Upper lobe of right lung (tissue), 1 donor: Measurements from ENCODE around the gene CFLAR. TPM values are rescaled to one million over a fixed set of nuclear protein-coding genes. Genes with fewer than 3 reads are reported as not detected.

Experiments
- ATAC-seq: fragments of 200-7000 bp; cut with Tn5 transposase; one replicate; pipeline ENCODE4 v1.9.1; 2020; ENCODE audit warnings: mild to moderate bottlenecking, moderate library complexity
- DNase-seq: peaks from one replicate; pipeline ENCODE4 v3.0.0-alpha.2; 2020
- H3K27ac ChIP-seq: fragments of 200-600 bp; one replicate; pipeline ENCODE4 v1.8.0; 2022
- H3K27me3 ChIP-seq: fragments of 200-600 bp; one replicate; pipeline ENCODE4 v1.8.0; 2022; ENCODE audit warnings: mild to moderate bottlenecking
- H3K36me3 ChIP-seq: fragments of 200-600 bp; one replicate; pipeline ENCODE4 v1.8.0; 2022
- H3K4me1 ChIP-seq: fragments of 200-600 bp; one replicate; pipeline ENCODE4 v1.8.0; 2022
- H3K4me3 ChIP-seq: fragments of 200-600 bp; one replicate; pipeline ENCODE4 v1.8.0; 2022; ENCODE audit warnings: mild to moderate bottlenecking
- H3K9me3 ChIP-seq: fragments of 200-600 bp; one replicate; pipeline ENCODE4 v1.8.0; 2022
- CTCF ChIP-seq: fragments of 200-600 bp; IDR thresholded peaks from one replicate; pipeline ENCODE4 v1.8.0; 2022; ENCODE audit warnings: antibody characterized with exemption
- intact Hi-C: fragments of 100-400 bp; cut with DNase I; formaldehyde crosslinking; loops from one replicate; pipeline ENCODE4 v1.11.0; 2022
- total RNA-seq: library from RNA; stranded (reverse); fragmentation: NEBNext Ultra II Directional; extraction: Animal tissue kit (Norgen Biotek cat#: 25700); gene quantifications from one replicate; pipeline ENCODE4 v1.2.1, GENCODE V29; 2021
- donor health status: DM: no; HTN: yes; CAD: no; lungs with severe emphysema.

The CFLAR gene
- total RNA-seq, 1 donor from 2014 or later = 316 TPM

GRCh38 chr2:201205515-201205849 lies 89.5 kb downstream of the CFLAR start:
- DNase-seq = no peak
- H3K4me1 ChIP-seq = peaks cover 12% of the 10 kb centered on the region
- H3K4me3 ChIP-seq = no peak overlapping the region
- H3K27me3 ChIP-seq = no peaks in the 10 kb centered on the region
- no peak for TF ChIP-seq CTCF
- H3K27ac ChIP-seq = peak overlapping the region; percentile 11
- no peak for ATAC-seq
- H3K36me3 ChIP-seq = peaks cover 53% of the 10 kb centered on the region
- H3K9me3 ChIP-seq = no peaks in the 10 kb centered on the region
- intact Hi-C loops = no loop called here

GRCh38 chr2:201208563-201209252 lies 92.7 kb downstream of the CFLAR start:
- Histone ChIP-seq H3K27ac (peak overlapping the region; percentile 56), H3K4me3 (no peak overlapping the region), H3K36me3 (peaks cover 55% of the 10 kb centered on the region), H3K4me1 (peaks cover 12% of the 10 kb centered on the region), H3K27me3 (no peaks in the 10 kb centered on the region), H3K9me3 (no peaks in the 10 kb centered on the region)
- intact Hi-C loops = no loop called here
- DNase-seq (no peak), ATAC-seq (peak; percentile 91)
- no peak for TF ChIP-seq CTCF

DNA sequence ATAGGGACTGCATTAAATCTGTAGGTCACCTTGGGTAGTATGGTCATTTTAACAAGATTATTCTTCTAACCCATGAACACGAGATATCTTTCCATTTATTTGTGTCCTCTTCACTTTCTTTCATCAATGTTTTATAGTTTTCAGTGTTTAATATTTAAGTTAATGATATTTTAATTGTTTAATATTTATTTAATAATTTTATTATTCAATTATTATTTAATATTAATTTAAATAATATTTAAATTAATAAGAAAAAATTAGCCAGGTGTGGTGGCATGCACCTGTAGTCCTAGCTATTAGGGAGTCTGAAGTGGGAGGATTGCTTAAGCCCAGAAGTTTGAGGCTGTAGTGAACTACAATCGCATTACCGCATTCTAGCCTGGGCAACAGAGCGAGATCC lies 100.0 kb downstream of the CFLAR start:
- no peak for TF ChIP-seq CTCF
- no peak overlapping the region for H3K4me3 ChIP-seq
- no peak for DNase-seq
- H3K27ac ChIP-seq = no peak overlapping the region
- H3K9me3 ChIP-seq = no peaks in the 10 kb centered on the region
- H3K4me1 ChIP-seq = peaks cover 19% of the 10 kb centered on the region
- no peaks in the 10 kb centered on the region for H3K27me3 ChIP-seq
- H3K36me3 ChIP-seq = peaks cover 39% of the 10 kb centered on the region
- no peak for ATAC-seq
- intact Hi-C loops = no loop called here

DNA sequence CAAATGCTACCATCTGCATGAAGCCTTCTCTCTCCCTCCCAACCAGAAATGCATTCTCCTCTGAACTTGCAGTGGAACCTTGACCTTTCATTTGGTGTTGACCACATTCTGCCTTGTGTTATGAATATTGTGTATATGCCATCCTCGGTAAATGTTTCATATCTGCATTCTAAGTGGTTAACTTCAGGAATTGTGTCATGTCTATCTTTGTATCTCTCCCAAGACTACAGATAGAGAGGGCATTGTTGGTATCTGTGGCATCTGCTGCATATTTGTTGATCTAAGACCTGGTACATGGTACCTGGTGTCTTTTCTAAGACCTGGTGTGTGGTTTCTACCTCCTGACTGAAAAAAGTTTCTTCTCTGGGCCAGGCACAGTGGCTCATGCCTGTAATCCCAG lies 101.0 kb downstream of the CFLAR start:
- Histone ChIP-seq H3K4me3 (no peak overlapping the region), H3K4me1 (peaks cover 19% of the 10 kb centered on the region), H3K27me3 (no peaks in the 10 kb centered on the region), H3K27ac (no peak overlapping the region), H3K36me3 (peaks cover 30% of the 10 kb centered on the region), H3K9me3 (no peaks in the 10 kb centered on the region)
- intact Hi-C loops = no loop called here
- TF ChIP-seq CTCF = no peak
- ATAC-seq (no peak), DNase-seq (no peak)

GRCh38 chr2:201218780-201219179 lies 102.8 kb downstream of the CFLAR start:
- H3K36me3 ChIP-seq = peaks cover 30% of the 10 kb centered on the region
- intact Hi-C loops = no loop called here
- H3K4me1 ChIP-seq = peaks cover 25% of the 10 kb centered on the region
- ATAC-seq (no peak), DNase-seq (no peak)
- peak overlapping the region; percentile 52 for H3K27ac ChIP-seq
- H3K4me3 ChIP-seq = no peak overlapping the region
- no peak for TF ChIP-seq CTCF
- H3K27me3 ChIP-seq = no peaks in the 10 kb centered on the region
- no peaks in the 10 kb centered on the region for H3K9me3 ChIP-seq
